ES-I3 (cell line): Measurements from ENCODE around the gene PGGHG.
"Not testable (repeated sequence)": the region's sequence is repeated elsewhere in the genome, so short reads cannot be mapped to it uniquely, and the experiment has no call there.

Experiments
- H3K36me3 ChIP-seq: 2 replicates; pipeline ENCODE4 v1.6.1; 2013; ENCODE audit warnings: mild to moderate bottlenecking, low read length, control low read depth, moderate library complexity; ENCODE audit not compliant: insufficient read depth
- H3K4me1 ChIP-seq: 2 replicates; pipeline ENCODE4 v1.6.1; 2013; ENCODE audit warnings: mild to moderate bottlenecking, control low read depth, low read length; ENCODE audit not compliant: insufficient read depth
- H3K9ac ChIP-seq: 2 replicates; pipeline ENCODE4 v1.6.1; 2013; ENCODE audit warnings: low read depth, mild to moderate bottlenecking, low read length, moderate library complexity
- H3K9me3 ChIP-seq: 2 replicates; pipeline ENCODE4 v1.6.1; 2013; ENCODE audit warnings: mild to moderate bottlenecking, low read length, moderate library complexity; ENCODE audit not compliant: control insufficient read depth, insufficient read depth

PGGHG gene

GRCh38 chr11:328516-329100 is 39.7 kb downstream of the PGGHG start:
- H3K4me1 ChIP-seq: peaks cover 12% of the 10 kb centered on the region

DNA sequence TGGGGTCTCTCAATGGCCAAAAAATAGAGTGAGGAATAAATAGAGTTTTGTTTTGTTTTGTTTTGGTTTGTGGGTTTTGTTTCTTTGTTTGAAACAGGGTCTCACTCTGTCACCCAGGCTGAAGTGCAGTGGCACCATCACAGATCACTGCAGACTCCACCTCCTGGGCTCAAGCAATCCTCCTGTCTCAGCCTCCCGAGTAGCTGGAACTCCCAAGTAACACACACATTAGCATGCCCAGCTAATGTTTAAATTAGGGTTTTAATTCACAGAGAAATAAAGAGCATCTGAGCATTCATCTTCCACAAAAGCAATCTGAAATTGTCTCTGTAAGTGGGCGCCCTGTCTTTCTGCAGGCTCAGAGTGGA is 40.9 kb downstream of the PGGHG start:
- no peak overlapping the region for H3K9ac ChIP-seq

More at GRCh38 chr11:328516-329100, 39.7 kb downstream of the PGGHG start:
- H3K9me3 ChIP-seq, H3K36me3 ChIP-seq, H3K9ac ChIP-seq: not testable (repeated sequence)

GRCh38 chr11:330307-330693 is 41.4 kb downstream of the PGGHG start:
- Histone ChIP-seq H3K36me3 (no peaks in the 10 kb centered on the region), H3K4me1 (peaks cover 12% of the 10 kb centered on the region; the same call in 1 of the 2 replicates), H3K9ac (no peak overlapping the region), H3K9me3 (no peaks in the 10 kb centered on the region; the same call in 1 of the 2 replicates)

More for the DNA sequence above, 40.9 kb downstream of the PGGHG start:
- H3K4me1 ChIP-seq: peaks cover 12% of the 10 kb centered on the region
- H3K9me3 ChIP-seq: no peaks in the 10 kb centered on the region; the same call in 1 of the 2 replicates
- no peaks in the 10 kb centered on the region for H3K36me3 ChIP-seq

DNA sequence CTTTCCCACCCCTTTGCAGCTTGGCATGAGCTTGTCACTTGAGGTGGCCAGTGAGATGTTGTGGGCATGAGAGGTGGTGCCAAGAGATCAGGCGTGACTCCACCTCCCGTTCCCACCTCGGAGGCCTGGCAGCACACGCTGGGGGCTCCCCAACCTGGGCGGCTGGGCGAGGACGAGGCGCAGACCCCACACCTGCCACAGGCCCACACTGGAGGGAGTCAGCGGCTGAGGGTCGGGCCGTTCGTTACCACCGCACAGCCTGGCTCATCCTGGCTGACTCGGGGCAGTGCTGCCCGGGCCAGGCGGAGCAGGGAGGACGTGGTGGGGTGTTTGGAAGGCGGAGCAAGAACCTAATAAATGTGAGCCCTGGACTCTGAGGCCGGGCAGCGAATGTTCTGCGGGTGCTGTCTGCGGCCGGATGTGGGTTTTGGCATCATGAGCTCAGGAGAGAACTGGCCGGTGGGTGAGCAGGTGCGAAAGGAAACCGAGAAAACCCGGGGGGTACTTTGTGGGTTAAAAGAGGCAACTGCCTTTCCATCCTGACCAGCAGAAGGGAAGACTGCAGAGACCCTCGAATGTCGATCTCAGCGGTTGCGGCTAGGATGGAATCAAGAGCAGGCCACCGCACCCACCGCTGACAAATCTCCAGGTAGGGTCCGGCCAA is 41.9 kb downstream of the PGGHG start:
- Histone ChIP-seq H3K36me3 (no peaks in the 10 kb centered on the region), H3K9me3 (no peaks in the 10 kb centered on the region; the same call in 1 of the 2 replicates), H3K9ac (no peak overlapping the region), H3K4me1 (peaks cover 17% of the 10 kb centered on the region)

DNA sequence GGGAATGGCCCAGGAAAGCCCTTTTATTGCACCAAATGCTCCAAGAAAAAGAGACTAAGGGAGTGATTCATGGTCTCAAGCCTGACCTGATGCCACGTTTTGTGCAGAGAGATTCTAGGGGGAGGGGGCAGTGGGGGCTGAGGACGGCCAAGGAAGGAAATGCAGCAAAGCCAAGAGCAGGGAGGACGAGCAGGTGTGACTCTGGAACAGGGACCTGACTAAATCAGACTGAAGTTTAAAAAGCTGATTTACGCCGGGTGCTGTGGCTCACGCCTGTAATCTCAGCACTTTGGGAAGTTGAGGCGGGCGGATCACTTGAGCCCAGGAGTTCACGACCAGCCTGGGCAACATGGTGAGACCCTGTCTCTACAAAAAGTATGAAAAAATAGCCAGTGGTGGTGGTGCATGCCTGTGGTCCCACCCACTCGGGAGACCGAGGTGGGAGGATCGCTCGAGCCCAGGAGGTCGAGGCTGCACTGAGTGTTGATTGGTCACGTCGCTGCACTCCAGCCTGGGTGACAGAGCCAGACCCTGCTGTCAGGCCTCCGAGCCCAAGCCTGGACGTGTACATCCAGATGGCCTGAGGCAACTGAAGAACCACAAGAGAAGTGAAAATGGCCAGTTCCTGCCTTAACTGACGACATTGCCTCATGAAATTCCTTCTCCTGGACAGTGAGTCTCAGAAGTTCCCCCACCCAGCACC is 42.6 kb downstream of the PGGHG start:
- Histone ChIP-seq H3K9me3 (no peaks in the 10 kb centered on the region; the same call in 1 of the 2 replicates), H3K9ac (no peak overlapping the region), H3K4me1 (peaks cover 22% of the 10 kb centered on the region), H3K36me3 (no peaks in the 10 kb centered on the region)

- H3K9ac ChIP-seq: no peak overlapping the region
- H3K36me3 ChIP-seq: no peaks in the 10 kb centered on the region
- H3K4me1 ChIP-seq: peaks cover 25% of the 10 kb centered on the region
- H3K9me3 ChIP-seq: no peaks in the 10 kb centered on the region; the same call in 1 of the 2 replicates
Measured at GRCh38 chr11:332651-333480, 43.9 kb downstream of the PGGHG start.

- H3K9ac ChIP-seq: peak overlapping the region; percentile 59
- H3K9me3 ChIP-seq, H3K36me3 ChIP-seq: not testable (repeated sequence)
- peaks cover 25% of the 10 kb centered on the region for H3K4me1 ChIP-seq
Measured at GRCh38 chr11:333616-334263, 44.8 kb downstream of the PGGHG start.

GRCh38 chr11:334264-334994 is 45.5 kb downstream of the PGGHG start:
- peak overlapping the region; percentile 59 for H3K9ac ChIP-seq
- no peaks in the 10 kb centered on the region; the same call in 1 of the 2 replicates for H3K9me3 ChIP-seq
- no peaks in the 10 kb centered on the region for H3K36me3 ChIP-seq
- H3K4me1 ChIP-seq: peaks cover 25% of the 10 kb centered on the region

DNA sequence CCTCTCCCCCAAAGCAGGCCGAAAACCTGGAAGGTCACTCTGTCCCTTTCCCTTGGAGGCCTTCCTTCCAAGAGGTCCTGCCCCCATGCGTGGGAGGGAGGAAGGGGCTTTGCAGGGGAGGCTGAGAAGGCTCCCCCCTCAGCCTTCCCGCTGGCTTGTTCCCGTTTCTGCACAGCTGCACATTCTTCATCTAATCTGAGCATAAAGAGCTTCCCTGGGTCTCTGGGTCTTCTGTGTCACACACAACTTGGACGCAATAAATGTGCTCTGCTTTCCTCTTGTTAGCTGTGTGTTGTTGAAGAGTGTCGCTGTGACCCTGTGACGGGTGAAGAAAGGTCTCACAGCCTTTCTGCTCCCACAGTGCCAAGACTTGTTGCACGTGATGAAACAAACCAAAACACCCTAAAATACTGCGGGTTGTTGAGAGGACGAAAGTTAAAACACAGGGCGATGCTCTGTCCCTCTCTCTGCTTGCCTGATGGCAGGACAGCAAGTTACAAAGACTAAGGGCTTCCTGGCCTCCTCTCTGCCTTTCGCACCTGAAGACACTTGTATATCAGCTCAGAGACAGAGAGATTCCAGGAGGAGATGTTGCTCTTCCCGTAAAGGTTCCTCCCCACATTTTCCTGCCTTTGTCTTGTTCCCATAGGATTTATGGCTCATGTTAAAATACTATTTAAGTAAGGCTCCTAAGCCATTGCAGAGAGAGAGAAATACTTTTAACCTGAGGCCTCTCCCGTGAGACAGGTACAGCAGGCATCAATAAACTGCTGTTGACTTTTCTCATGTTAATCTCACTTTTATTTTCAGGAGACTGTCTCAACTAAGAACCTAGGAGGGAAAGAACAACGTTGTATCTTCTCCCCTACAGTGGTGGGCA is 47.1 kb downstream of the PGGHG start:
- H3K36me3 ChIP-seq: no peaks in the 10 kb centered on the region
- H3K9ac ChIP-seq: no peak overlapping the region
- peaks cover 33% of the 10 kb centered on the region for H3K4me1 ChIP-seq

GRCh38 chr11:336659-337198 is 47.8 kb downstream of the PGGHG start:
- H3K36me3 ChIP-seq: no peaks in the 10 kb centered on the region
- no peaks in the 10 kb centered on the region; the same call in 1 of the 2 replicates for H3K9me3 ChIP-seq
- peaks cover 37% of the 10 kb centered on the region for H3K4me1 ChIP-seq
- no peak overlapping the region for H3K9ac ChIP-seq

More for the DNA sequence above, 47.1 kb downstream of the PGGHG start:
- H3K9me3 ChIP-seq: no peaks in the 10 kb centered on the region; the same call in 1 of the 2 replicates

- Histone ChIP-seq H3K9ac (no peak overlapping the region), H3K36me3 (no peaks in the 10 kb centered on the region), H3K9me3 (no peaks in the 10 kb centered on the region; the same call in 1 of the 2 replicates), H3K4me1 (peaks cover 37% of the 10 kb centered on the region)
Measured at GRCh38 chr11:337711-338110, 48.8 kb downstream of the PGGHG start.

DNA sequence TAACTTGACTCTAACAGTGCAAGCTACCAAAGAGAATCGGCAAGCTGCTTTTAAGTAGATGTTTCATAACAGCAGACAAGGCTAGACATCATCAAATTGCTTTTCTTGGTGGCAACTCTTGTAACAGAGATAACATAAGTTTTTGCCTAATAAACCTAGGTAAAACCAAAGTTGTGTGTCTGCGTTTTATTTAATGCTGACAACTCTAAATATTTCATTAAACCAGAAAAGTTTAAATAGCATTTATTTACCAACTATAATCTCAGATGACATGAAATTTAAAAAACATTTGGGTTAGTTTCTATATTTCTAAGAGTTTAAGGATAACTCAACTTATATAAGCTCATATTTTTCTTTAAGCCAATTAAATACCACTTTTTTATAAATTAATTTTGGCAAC is 51.0 kb downstream of the PGGHG start:
- no peaks in the 10 kb centered on the region for H3K36me3 ChIP-seq
- H3K9me3 ChIP-seq: no peaks in the 10 kb centered on the region
- H3K9ac ChIP-seq: no peak overlapping the region
- H3K4me1 ChIP-seq: peaks cover 29% of the 10 kb centered on the region
